GM21723 (cell line): ENCODE data around the gene MISFA.
"Not testable (repeated sequence)": the region's sequence is repeated elsewhere in the genome, so short reads cannot be mapped to it uniquely, and the experiment has no call there.

Experiments
- ATAC-seq: cut with Tn5 transposase; IDR thresholded peaks from one replicate; pipeline ENCODE4 v1.9.1; 2021; ENCODE audit warnings: mild to moderate bottlenecking, moderate library complexity; ENCODE audit not compliant: unreplicated experiment

The MISFA gene

DNA sequence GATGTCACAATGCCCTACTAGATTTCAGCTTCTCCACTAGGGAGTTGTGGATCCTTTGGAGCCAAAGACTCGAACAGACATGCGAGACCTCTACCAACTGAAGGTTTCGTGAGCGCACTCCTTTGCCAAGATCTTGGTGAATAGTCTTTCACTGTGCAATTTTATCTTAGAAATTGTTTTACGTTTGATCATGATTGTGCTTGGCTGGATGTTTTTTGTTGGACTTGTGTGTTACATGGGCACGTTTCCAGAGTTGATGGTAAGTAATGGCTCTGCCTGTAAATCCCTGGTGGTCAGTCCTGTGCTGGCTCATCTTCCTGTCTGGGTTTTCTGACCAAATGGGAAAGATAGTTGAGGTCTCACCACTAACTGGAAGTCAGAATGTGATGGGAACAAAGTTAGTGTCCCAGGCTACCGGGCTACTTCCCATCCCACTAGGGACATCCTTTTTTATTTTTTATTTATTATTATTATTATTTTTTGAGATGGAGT is at the start of gene MISFA:
Gene MISFA (plus strand): TSS at position 51 of the 492 bp plus-strand sequence. CDS start 140 bp downstream, at position 191.
- no peak for ATAC-seq

DNA sequence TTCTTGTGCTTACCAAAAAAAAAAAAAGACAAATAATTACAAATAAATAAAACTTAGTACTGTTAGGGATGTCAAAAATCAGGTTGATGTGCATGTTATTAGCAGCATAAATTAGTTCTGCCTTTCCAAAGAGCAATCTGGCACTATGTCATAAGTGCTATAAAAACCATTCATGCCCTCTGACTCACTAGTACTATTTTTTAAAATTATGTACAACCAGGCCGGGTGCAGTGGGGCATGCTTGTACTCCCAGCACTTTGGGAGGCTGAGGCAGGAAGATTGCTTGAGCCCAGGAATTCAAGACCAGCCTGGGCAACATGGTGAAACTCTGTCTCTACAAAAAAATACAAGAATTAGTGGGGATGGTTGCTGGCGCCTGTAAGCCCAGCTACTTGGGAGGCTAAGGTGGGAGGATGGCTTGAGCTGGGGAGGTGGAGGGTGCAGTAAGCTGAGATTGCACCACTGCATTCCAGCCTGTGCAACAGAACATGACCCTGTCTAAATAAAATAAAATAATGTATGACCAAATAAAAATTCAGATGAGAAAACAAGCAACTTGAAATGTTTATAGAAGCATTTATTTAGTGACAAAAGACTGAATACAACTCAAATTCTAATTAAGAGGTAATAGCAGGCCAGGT is 36.4 kb upstream of the MISFA start:
- ATAC-seq: no peak

DNA sequence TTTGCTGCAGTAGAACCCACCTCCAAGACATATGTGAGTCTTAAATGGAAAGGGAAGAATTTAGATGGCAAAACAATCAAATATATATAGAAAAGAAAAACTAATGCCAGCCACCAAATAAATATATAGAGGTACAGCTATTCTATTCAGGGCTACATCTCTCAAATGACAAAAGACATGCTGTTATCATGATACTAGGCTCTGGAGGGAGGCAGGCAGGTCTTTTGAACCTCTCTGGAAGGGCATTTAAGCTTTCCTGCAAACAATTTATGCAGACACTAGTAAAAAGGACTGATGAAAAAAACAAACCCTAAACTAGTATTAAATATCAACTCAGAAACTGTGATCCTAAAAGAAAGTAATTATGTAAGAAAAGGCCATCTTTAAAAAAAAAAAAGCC is 35.4 kb upstream of the MISFA start:
- no peak for ATAC-seq

DNA sequence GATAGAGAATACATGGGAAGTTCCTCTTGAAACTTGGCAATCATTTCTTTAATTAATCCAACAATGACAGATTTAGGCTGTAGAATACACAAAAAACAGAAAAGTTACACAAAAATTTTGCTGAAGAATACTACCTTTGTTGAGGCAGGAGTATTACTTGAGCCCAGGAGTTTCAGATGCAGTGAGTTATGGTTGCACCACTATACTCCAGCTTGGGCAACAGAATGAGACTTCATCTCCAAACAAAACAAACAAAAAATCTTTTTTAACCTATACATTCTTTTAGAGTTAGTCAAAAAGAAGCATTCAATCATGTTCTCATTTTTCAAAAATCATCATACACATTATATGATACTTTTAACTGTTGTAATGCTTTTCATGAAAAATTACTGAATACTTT is 33.2 kb upstream of the MISFA start:
- no peak for ATAC-seq

DNA sequence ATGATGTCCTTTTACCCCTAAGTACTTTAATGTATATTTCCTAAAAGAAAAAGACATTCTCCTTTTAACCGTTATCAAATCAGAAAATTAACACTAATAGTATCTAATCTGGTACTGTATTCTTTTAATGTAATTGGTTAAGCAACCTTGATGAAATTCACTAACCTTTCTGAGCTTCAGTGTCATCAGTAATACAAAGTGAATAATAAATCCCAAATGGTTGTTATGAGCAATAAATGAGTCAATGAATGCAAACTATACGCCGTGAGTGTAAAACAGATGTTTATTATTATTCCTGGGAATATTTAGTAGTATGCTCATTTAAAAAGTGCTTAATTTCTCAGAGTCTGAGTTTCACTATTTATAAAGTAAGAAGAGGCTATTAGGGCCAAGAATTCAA is 32.5 kb upstream of the MISFA start:
- ATAC-seq: no peak

DNA sequence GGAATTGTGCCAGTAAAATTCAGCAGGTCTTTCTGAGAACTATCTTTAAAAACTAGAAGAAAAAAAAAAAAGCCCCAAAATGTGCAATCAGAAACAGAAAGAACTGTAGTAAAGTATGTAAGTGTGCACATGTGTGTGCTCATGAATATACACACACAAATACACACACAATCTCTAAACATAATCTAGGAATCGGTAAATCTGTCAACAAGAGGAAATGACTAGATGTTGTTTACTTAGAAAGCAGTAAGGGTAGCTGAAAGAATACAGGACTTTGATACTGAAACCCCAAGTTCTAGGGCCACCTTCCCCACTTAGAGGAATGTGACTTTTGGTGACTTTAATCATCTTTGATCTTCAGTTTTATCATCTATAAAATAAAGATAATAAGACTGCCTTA is 24.2 kb upstream of the MISFA start:
- ATAC-seq: no peak

DNA sequence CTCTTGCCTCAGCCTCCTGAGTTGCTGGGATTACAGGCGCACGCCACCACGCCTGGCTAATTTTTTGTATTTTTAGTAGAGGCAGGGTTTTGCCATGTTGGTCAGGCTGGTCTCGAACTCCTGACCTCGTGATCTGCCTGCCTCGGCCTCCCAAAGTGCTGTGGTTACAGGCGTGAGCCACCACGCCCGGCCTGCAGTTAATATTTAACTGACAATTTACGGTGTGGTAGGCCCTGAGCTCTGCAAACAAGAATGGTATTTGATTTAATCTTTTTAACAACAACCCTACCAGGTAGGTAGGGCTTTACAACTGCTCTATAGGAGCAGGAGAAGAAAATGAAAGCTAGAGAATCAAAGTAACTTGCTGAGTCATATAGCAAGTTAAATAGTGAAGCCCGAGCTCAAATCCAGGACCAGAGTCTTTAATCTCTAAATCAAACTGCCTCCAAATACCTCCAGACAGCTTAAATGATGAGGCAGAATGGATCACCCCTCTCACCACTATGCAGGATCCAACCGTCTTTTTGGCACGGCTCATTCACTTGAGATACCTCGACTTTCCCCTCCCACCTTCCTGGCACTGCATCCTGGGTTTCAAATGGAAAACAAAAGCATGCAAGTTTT is 20.5 kb upstream of the MISFA start:
- ATAC-seq: peak; percentile 72

DNA sequence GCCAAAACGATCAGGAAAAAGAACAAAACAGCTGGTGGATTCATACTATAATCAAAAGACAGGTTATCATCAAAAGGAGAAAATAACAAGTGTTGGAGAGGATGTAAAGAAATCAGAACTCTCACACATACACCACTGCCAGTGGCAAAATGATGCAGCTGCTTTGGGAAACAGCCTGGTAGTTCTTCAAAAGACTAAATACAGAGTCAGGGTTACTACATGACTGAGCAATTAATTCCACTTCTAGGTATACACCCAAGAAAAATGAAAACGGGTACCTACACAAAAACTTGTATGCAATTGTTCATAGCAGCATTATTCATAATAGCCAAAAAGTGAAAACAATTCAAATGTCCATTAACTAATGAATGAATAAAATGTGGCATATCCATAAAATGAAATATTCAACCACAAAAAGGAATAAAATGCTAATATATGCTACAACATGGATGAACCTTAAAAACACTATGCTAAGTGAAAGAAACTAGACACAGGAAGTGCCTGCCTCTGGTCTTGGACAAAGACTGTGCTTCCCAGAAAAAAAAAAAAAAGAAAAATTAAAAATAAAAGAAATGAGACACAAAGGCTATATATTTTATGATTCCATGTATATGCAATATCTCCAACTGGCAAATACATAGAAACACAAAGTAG is 19.3 kb upstream of the MISFA start:
- no peak for ATAC-seq

DNA sequence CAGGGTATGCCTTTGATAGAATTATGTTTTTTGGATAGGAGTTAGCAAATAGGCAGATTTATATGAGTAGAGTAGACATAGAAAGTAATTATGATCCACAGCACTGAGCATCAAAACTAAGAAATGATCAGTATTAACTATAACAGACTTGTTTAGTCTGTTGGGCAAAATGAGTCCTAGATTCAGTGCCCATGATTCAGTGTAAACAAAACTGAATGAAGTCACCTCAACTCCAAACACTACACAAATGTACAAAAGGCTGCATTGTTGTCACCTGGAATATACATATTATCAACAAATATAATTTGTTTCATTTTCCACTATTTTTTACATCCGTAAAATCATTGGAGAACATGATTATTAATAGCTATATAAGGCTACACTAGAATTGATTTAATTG is 17.8 kb upstream of the MISFA start:
- ATAC-seq: no peak

DNA sequence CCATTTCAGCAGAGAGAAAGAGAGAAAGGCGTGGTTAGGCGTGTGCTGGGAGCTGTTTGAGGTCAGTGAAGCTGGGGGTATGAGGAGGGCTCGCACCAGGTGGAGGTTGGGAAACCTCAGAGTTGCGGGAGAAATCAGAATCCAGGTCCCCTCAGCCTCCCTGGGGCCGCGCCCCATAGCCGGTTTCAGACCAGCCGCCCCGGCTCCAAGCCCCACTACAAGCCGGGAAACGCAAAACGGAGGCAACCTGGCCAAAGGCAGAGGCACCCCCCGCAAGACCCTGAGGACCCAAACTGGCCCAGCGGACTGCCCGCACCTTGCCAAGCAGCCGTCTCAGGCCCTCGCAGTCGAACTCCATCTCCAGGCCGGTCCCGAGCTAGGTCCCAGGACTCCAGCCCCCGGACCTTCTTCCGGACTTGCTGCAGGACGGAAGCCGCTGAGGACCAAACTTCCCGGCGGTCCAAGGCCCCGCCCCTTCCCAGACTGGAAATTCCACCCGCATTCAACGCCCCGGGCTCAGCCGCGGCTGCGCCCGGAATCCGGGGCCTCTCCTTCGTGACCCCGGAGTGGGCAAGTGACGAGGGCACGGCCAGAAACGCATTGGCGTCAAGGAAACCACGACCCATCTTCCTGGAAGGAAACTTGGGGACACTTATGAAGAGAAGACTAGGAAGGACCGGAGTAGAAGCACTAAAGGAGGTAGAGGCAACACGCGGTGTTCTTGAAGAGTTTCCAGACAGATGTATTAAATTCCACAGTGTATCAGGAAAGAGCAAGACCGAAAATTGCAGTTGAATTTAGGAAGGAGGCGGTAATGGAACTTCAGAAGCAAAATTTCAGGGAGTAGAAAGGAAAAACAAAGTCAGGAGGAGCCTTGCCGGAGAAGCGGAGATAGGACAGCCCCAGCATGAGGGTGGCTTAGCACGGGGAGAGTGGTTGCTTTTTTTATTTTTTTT is 11.0 kb upstream of the MISFA start, which contains the start of gene UEVLD:
Gene UEVLD (minus strand): TSS at position 438 of the 956 bp plus-strand sequence. CDS start 80 bp downstream, at position 358.
- peak; percentile 77 for ATAC-seq

DNA sequence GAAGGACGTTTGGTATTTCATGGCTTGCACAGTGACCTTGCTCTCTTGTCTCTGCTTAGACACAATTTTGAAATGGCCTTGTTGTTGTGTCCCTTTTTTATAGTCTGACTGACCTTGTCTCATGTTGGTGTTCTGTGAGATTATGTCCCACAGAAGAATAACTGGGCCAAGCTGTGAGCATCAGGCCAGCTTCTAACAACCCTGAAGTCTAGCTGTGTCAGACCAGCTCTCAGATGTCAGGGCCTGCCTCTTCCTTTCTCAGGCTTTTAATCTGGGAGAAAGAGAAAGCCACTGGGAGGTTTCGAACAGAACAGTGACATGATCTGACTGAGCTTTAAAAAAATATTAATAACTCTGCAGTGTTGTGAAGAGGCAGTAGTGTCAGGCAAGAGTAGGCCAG is 9.0 kb upstream of the MISFA start:
- no peak for ATAC-seq

DNA sequence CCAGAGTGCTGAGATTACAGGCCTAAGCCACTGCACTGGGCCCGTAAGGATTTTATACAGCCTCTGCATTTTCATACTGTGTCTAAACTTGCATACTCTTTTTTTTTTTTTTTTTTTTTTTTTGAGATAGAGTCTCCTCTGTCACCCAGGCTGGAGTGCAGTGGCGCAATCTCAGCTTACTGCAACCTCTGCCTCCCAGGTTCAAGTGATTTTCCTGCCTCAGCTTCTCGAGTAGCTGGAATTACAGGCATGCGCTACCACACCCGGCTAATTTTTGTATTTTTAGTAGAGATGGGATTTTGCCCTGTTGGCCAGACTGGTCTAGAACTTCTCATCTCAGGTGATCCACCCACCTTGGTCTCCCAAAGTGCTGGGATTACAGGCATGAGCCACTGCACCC is 5.5 kb upstream of the MISFA start:
- not testable (repeated sequence) for ATAC-seq

DNA sequence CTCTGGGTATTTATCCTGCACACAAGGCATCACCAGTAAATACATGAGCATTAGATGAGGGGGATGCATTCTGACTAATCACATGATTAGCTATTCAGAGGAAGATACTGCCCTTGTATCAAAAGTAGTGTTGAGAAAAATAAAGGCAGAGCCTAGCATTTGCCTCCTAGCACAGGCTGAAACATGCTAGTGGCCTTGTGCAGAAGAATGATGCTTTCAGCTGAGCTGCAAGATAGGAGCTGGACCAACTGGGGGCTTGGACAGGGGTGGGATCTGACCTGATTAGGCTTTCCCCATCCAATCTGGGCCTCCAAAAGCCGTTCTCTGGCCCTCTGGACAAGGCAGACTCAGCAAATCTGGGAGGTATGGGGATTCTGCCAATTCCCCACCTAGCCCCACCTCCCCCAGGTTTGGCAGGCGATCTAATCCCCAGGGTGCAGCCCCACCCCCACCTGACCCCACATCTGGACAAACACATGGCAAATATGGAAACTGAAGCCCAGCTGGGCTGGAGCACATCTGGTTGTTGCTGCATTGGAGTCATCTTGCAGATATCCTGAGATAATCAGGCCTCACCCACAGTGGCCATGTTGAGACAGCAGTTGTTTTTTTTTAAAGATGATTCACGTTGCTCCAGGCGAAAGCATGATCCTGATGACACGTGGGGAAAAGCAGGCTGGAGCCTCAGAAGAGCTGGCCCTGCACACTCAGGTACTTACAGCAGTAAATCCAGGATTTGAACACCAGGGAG is 4.4 kb upstream of the MISFA start:
- ATAC-seq: no peak

DNA sequence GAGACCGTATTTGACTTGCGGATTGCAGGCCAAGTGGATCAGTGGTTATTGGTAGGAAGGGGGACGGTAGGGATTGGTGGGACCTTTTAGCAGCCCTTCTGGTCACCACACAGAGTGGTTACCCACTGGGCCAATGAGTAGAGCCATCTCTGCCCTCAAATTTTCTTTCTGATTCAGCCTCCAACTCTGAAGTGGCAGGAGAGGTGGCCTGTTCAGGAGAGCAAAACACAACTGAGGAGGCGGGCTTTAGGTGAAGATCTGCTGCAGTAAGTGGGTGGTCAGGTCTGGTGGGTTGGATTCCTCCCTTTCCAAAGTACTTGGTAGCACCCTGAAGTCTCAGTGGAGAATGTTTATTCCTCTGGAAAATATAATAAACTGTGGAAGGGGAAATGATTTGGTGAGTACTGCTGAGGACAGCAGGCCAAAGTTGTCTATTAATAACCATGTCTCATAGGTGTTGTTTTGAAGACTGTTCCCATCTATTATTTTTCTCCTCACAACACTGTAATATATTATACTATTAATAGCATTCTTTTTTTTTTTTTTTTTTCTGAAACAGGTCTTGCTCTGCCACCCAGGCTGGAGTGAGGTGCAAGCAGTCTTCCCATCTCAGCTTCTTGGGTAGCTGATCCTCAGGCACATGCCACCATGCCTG is 1.5 kb downstream of the MISFA start:
- no peak for ATAC-seq

DNA sequence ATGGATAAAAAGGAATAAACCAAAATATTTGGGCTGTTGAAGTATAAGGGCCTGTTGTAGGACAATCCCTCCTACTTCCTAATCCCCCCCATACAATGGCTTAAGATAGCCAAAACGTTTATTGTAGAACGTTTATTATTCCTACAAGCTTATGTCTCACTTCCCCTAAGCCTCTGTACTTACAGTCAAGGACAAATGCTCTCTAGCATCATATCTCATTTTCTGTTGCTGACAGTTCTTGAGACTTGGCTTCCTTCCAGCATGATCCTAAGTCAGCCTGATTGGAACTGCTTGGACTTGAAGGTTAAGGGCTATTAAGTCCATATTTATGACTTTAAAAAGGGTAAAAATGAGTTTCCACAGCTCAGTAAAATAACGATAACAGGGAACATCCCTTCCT is 8.8 kb downstream of the MISFA start:
- no peak for ATAC-seq

DNA sequence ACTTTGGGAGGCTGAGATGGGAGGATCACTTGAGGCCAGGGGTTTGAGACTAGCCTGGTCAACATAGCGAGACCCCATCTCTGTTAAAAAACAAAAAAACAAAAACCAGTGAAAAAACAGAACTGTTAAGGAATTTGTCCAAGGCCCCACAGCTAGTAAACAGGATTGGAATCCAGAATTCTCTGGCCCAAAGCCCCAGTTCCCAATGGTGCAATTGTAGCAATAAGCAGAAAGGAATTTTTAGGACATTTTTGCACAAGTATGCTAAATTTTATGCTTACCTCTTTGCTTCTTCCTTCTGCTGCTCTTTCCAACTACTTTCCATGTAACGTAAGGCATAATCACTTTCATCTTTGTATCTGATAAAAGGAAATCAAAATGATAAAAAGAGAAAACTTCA is 11.6 kb downstream of the MISFA start:
- no peak for ATAC-seq

DNA sequence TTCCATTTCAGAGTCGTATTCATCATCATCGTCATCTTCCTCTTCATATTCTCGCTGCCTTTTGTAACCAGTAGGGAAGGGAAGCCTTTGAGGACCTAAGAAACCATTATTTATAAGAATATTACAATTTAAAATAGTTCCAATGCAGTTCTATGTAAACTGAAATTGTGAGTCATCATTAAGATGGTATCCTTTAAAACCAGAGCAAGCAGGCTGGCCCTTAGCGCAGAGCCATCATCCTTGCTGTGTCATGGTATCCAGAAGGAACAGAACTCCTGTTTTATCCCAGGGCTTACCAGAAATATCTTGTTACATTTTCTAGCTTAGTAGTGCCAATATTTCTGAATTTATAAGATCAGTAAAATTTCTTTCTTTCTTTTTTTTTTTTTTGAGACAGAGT is 12.8 kb downstream of the MISFA start:
- ATAC-seq: no peak

DNA sequence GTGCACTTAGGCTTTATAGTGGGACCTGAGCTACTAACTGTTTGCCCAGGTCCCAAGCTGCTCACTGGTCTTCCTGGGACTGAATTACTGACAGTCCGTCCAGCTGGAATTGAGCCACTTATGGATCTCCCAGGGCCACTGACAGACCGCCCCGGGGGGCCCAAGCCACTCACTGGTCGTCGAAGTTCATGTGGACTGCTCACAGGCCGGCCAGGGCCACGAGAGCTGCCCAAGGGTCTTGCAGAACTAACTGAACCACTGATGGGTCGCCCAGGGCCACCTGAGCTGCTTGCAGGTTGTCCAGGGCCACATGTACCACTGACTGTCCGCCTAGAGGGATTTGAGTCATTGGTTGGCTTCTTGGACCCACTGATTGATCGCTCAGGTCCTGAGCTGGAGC is 15.1 kb downstream of the MISFA start:
- ATAC-seq: no peak

DNA sequence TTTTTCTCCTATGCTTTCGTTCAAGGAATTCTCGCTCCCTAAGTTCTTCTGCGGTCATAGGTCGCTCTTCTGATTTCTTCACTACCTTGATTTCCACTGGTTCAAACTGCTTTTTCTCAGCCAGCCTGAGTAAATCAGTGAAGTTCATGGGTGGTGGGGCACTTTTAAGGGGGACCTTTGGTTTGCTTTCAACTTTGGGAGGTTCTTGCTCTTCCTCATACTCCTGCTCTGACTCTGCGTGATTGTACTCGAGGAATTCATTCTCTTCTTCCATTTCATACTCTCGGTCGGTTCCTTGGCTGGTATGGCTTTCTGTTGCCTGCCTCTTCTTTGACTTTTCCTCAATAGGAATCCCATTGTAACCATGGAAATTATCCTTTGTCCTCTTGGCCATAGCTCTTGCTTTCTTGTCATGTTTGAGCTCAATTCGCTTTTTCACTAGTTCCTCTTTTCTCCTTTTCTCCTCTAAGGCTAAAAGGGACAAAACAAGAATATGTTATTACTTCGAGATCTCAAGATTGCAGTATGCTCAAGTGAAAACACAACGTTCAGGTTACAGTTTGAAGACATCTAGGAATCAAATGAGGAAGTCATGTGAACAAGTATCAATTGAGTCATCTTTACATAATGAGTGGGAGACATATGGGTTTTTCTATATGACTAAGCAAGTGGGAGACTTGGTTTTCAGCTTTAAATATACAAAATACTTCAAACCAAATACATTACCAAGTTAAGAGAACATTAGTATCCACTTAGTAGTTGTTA is 16.2 kb downstream of the MISFA start:
- peak; percentile 91 for ATAC-seq
